DMS53 treated with DMSO at 0.1 percent for 48 hours (cell line): Measurements from ENCODE around the gene CLIC5.

Experiments used
- DNase-seq: peaks from one replicate; lab custom pipeline; 2025; ENCODE audit not compliant: unreplicated experiment; lab: John Stamatoyannopoulos, UW

The CLIC5 gene

DNA sequence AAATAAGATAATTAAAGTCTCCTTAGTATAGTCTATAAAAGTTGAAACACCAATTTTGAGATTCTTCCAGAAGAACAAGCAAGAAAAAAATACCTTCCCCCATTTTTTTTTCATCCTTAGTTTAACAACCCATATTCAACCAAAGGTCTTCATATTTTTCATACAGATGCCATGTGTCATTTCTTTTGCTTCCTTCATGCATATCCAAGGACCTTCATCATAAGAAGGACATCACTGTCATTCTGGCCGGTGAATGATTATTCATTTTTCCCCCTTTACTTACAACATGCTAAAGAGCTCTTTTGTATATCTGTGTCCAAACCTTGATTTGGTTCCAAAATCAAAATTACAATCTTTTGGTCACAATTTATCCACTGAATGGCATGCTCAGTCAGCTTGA lies 21.3 kb upstream of the CLIC5 start:
- DNase-seq: no peak

DNA sequence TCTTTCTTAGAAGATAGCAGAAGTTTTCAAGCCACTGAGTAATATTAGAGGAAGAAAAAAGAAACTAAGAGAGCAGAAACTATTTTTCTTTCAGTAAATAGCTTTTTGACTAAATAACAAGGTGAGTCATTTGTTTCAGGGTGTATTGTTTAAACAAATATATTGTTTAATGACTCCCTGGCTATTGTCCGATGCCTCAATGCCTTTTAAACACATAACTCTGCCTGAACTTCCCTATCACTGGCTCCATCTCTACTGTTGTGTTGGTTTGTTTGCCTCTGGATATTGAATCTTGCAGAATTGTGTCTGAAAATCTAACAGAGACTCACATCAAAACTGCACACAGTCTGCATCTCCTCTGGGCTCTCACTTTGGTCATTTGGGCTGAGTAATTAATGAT lies 19.6 kb upstream of the CLIC5 start:
- no peak for DNase-seq

GRCh38 chr6:46032110-46032998 lies 16.7 kb upstream of the CLIC5 start:
- no peak for DNase-seq

DNA sequence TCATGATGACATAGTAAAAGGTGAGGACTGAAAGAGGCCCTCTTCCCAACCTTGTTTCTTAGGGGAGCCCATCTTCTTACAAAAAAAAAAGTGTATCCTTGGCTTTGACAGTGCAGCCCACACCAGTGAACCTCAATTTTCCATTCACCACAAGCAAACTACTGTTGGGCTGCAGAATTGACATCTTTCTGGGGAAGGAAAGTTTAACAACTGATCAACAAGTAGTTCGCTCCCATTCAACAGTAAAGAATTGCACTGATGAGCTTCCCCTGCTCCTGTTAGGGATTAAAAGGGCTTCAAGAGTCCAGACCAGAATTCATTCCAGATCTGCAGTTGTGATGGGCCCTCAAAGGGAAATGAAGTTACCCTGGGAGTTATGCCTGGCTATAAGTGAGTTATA lies 13.9 kb upstream of the CLIC5 start:
- DNase-seq: no peak

DNA sequence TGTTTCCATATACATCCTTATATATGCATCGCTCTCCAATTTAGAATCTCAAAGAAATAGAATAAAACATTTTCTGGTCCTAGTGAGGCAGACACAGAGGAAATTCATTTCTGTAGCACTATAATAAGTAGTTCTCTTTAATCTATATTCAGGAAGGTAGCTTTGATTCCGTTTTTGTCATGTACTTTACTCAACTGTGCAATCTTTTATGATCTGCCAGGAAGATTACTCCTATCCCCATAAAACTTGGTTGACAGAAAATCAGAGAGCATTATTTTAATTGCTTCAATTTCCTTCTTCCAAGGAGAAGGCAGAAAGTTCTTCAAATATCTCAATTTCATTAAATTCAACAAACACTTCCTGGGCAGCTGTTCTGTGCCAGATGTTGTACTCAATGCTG lies 10.6 kb upstream of the CLIC5 start:
- DNase-seq: no peak

GRCh38 chr6:46025573-46025972 lies 9.9 kb upstream of the CLIC5 start:
- DNase-seq: no peak

- no peak for DNase-seq
These were observed 8.6 kb upstream of the CLIC5 start for GRCh38 chr6:46024124-46024769.

DNA sequence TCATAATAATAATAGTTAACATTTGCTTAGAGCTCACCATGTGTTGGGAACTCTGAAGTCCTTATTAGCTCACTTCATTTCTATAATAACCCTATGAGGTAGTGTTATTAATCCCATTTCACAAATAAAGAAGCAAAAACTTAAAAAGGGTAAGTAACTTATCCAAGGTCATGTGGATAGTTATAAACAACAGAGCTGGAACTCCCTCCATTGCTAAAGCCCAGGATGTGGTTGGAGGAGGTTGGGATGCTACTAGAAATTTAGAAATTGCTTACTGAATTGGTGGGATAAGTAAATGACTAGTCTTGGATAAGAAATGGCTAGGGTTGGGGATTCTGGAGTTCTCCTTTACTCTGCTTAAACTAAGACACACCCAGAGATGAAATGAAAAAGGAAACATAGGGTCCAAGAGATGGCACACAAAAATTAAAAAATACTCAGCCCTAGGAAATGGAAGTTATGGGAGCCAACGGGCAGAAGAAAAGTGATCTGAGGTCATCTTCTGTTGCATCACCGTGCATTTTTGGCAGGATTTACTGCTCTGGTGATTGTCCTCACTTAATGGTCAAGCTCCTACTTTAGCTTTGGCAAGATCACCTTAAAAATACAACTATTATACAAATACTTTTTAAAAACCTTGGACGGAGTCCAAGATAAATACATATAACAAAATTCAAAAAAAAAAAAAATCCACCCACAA lies 7.7 kb upstream of the CLIC5 start:
- DNase-seq: no peak

DNA sequence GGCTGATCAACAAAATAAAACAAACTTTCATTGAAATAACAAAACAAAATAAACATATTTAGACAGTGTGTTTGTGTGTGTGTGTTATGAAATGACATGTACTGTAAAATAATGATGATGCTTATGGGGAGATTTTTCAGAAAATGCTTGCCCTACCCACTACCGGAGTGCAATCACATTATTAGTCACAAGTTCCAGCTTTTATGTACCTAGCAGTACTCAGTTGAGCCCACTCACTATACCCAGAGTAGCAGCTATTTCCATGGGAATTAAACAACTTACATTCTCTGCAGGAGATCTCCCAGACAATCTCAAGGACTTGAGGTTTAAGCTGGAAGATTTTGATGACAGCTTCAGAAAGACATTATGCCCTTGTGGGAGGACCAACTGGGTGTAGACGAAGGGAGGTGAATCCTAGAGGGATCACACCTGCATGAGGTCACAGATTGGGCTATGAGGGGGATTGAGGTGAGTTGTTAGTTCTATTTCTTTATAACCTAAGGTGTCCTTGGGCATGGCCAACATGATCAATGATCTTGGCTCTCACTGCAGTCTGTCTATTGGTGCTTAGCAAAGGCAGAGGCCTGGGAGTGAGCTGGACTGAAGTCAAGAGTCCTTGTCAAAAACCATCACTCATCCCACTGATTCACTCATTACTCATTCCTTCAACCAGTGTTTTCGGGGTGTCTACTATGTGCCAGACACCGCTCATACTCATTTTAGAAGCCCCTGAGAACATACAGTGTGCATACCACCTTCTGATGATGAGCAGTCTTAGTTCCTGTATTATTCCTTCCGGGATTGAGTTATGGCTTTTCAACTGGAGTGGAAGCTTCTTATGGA lies 6.7 kb upstream of the CLIC5 start:
- no peak for DNase-seq

- DNase-seq: no peak
These were observed 2.1 kb upstream of the CLIC5 start for GRCh38 chr6:46017726-46018125.

DNA sequence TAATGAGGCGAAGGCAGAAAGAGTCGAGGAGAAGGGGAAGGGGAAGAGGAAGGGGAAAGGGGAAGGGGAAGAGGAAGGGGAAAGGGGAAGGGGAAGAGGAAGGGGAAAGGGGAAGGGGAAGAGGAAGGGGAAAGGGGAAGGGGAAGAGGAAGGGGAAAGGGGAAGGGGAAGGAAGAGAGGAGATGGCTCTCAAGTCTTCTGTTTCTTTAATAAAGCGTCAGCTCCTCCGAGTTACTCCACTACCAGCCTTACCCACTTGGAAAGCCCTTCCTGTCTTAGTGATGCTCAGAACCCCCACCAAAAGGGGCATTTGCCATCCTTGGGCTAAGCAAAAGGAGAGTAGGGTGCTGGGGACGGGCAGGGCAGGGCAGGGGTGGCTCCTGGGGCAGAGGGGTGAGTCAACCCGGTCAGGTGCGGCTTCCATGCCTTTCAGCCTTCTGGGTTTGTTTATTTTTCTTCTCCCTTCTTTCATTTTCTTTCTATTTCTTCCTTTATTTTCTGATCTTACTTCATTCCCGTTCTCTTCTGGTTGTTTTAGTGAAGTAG lies 476 bp upstream of the CLIC5 start:
- DNase-seq: no peak

GRCh38 chr6:46014511-46015118 lies 1.0 kb downstream of the CLIC5 start:
- no peak for DNase-seq

DNA sequence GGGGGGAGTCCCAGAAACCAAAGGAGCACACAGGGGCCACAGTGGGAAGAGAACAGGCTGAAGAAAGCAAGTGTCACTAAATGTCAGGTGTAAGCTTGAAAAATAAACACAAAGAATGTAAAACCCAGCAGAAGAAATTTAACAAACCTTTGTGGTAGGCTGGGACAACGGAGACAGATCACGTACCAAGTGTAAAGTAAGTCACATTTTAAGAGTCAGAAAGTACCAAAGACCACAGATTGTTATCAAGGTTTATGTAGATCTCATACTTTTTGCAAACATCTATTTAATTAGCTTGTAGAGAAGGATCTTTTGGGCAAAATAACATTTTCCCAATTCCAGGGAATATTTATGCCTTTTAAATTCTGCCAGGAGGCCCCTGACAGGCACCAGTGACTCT lies 1.6 kb downstream of the CLIC5 start:
- DNase-seq: no peak

DNA sequence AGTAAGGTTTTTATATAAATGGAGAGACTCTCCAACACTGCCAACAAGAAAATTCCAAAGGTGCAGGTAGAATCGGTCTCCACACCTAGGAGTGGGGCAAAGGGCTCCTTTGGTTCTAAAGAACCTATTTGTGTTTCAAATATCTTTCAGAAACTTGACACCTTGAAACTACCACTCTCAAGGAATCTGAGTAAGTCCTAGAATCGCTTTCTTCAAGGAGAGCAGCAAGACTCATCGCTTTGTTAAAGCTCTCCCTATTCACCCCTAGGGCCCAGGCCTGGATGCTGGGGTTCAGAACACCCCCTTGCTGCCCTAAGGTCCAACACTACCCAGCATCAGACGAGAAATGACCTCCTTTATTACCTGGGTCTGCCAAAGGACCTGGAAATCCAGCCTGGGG lies 2.0 kb downstream of the CLIC5 start:
- DNase-seq: no peak

- DNase-seq: no peak
These were observed 2.8 kb downstream of the CLIC5 start for GRCh38 chr6:46012834-46013233.

DNA sequence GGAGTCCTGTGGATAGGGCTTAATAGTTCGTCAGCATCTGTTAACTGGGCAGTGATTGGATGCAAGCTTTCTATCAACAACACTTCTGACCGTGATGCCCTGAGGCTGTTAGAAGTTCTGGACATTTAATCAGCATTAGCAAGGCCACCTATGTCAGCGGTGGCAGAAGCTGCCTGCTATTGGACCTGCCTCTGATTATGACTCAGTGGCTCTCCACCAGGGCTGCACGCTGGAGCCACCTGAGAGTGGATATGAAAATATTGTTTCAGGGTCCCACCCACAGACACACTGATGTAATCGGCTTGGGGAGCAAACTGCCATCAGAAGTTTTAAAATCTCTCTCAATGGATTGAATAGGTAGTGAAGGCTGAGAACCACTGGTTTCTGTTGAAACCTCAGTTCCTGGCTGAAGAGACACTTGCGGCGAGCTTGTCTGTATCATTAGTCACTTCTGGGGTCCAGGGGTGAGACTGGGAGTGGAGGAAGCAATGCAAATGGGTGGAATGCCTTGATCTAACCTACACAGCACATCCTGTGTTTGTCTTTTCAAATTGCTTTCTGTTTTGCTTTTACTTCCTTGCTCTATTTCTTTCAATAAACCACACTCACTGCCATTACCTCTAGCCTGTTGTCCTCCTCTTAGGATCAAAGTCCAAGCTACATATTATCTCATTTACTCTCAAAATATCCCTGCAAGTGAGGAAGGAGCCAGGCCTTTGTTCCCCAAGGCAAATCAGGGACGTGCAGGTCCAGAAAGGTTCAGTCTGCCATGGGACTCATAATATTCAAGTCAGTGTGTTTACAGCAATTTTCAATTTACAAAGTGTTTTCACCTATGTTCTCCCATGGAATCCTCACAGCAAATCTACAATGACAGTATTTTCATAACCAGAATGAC lies 4.2 kb downstream of the CLIC5 start:
- DNase-seq: no peak

GRCh38 chr6:46010771-46011170 lies 4.9 kb downstream of the CLIC5 start:
- DNase-seq: no peak

GRCh38 chr6:46010270-46010669 lies 5.4 kb downstream of the CLIC5 start:
- DNase-seq: no peak

- DNase-seq: no peak
These were observed 13.4 kb downstream of the CLIC5 start for GRCh38 chr6:46002264-46002663.
